Natural killer cell (primary cell): Measurements from ENCODE around the gene TMEM218. TPM values are rescaled to one million over a fixed set of nuclear protein-coding genes. Genes with fewer than 3 reads are reported as not detected.

Experiments
- ATAC-seq, 3 donors: fragments of 150-1000 bp in 2 of 3; fragments of 200-7000 bp in 1 of 3; cut with Tn5 transposase; 1 replicate in 1 of 3; 2 replicates in 2 of 3; pipeline ENCODE4 v1.10.0; 2021; ENCODE audit warnings: mild to moderate bottlenecking in 2 of 3, moderate library complexity in 2 of 3
- DNase-seq, 2 donors: peaks; one replicate each; pipeline versions ENCODE4 v3.0.0 to v3.0.0-alpha.2; 2013 to 2021; ENCODE audit warnings: mixed read lengths in 1 of 2
- H3K27ac ChIP-seq: one replicate; pipeline ENCODE4 v1.5.1; 2013; ENCODE audit warnings: mild to moderate bottlenecking, low read length
- H3K27me3 ChIP-seq: one replicate; pipeline ENCODE4 v1.6.1; 2013; ENCODE audit warnings: low read length; ENCODE audit not compliant: control insufficient read depth, insufficient read depth
- H3K36me3 ChIP-seq: one replicate; pipeline ENCODE4 v1.6.1; 2013; ENCODE audit warnings: low read length; ENCODE audit not compliant: control insufficient read depth, insufficient read depth
- H3K4me1 ChIP-seq: one replicate; pipeline ENCODE4 v1.6.1; 2013; ENCODE audit warnings: low read length; ENCODE audit not compliant: control insufficient read depth, insufficient read depth
- H3K4me3 ChIP-seq: one replicate; pipeline ENCODE4 v1.5.1; 2013; ENCODE audit warnings: low read length
- H3K9me3 ChIP-seq: one replicate; pipeline ENCODE4 v1.6.1; 2013; ENCODE audit warnings: low read length; ENCODE audit not compliant: control insufficient read depth, insufficient read depth
- H3K27ac Mint-ChIP-seq, 2 donors: one replicate each; pipeline ENCODE4 v1.8.0; 2022; ENCODE audit warnings: mild to moderate bottlenecking in 2 of 2, mixed read lengths in 2 of 2, moderate library complexity in 1 of 2
- H3K27me3 Mint-ChIP-seq, 2 donors: one replicate each; pipeline ENCODE4 v1.8.0; 2022; ENCODE audit warnings: low read depth in 2 of 2, mixed read lengths in 2 of 2
- H3K36me3 Mint-ChIP-seq: one replicate; pipeline ENCODE4 v1.8.0; 2022; ENCODE audit warnings: mixed read lengths
- H3K4me1 Mint-ChIP-seq, 2 donors: one replicate each; pipeline ENCODE4 v1.8.0; 2022; ENCODE audit warnings: mixed read lengths in 2 of 2
- H3K4me3 Mint-ChIP-seq: one replicate; pipeline ENCODE4 v1.8.0; 2022; ENCODE audit warnings: mild to moderate bottlenecking, moderate library complexity, mixed read lengths
- H3K9me3 Mint-ChIP-seq, 2 donors: one replicate each; pipeline ENCODE4 v1.8.0; 2022; ENCODE audit warnings: mixed read lengths in 2 of 2
- CTCF ChIP-seq: fragments of 200-600 bp; IDR thresholded peaks from one replicate; pipeline ENCODE4 v1.8.0; 2022; ENCODE audit warnings: antibody characterized with exemption
- WGBS: methylation state at CpG from one replicate; pipeline ENCODE4 v1.1.7; 2013; ENCODE audit warnings: missing lambda C conversion rate; ENCODE audit not compliant: insufficient coverage; 5-methylcytosine and 5-hydroxymethylcytosine counted together
- intact Hi-C: fragments of 100-400 bp; cut with micrococcal nuclease; formaldehyde crosslinking; loops from one replicate; pipeline ENCODE4 v1.14.2; 2022
- total RNA-seq, 4 donors: library from RNA; stranded (reverse); fragments of 120-200 nt in 1 of 4; gene quantifications; one replicate each; pipeline versions ENCODE4 v1.2.3 to v1.2.4, GENCODE V29; 2013 to 2022

TMEM218 gene
- 10 to 100 TPM; 10.0 to 14.2 (median 12.1) TPM for total RNA-seq
- total RNA-seq (2013) = 30.8 TPM

- Mint-ChIP-seq H3K4me3 (peak within 1 kb of the TSS; percentile 99), H3K4me1 (peaks cover 17 to 23% of the 10 kb centered on the region in 2 donors), H3K27me3 (peaks cover 0 to 9% of the 10 kb centered on the region in 2 donors), H3K36me3 (no peaks in the 10 kb centered on the region), H3K27ac (peak within 1 kb of the TSS; percentile 95 to 99), H3K9me3 (no peaks in the 10 kb centered on the region)
- no peaks in the 10 kb centered on the region for H3K27me3 ChIP-seq
- WGBS = 5% methylated on average over 49 of the region's 49 CpGs
- no peak for TF ChIP-seq CTCF
- H3K27ac ChIP-seq = peak within 1 kb of the TSS; percentile 84
- peak within 1 kb of the TSS; percentile 82 for H3K4me3 ChIP-seq
- H3K4me1 ChIP-seq = peaks cover 14% of the 10 kb centered on the region
- intact Hi-C loops = loop anchor here (1.0 to 10.0 kb wide), 4 partner anchors 49 to 483 kb away; partner anchors contain the start of genes CCDC15, SLC37A2 and STT3A
- ATAC-seq (peak; percentile 92 to 98 (median 95)), DNase-seq (peak; percentile 90 to 98)
- no peaks in the 10 kb centered on the region for H3K9me3 ChIP-seq
- H3K36me3 ChIP-seq = no peaks in the 10 kb centered on the region
Measured at GRCh38 chr11:125111343-125112207, at the start of gene TMEM218. TMEM218 (minus strand) TSS chr11:125111626; CDS start chr11:125102241, 9,385 bp downstream.

GRCh38 chr11:125157953-125158680, 46.7 kb upstream of the TMEM218 start:
- ATAC-seq (no peak), DNase-seq (no peak)
- Mint-ChIP-seq H3K27me3 (peaks cover 59 to 70% of the 10 kb centered on the region in 2 donors), H3K4me3 (no peak overlapping the region), H3K27ac (no peak overlapping the region), H3K36me3 (no peaks in the 10 kb centered on the region), H3K4me1 (no peaks in the 10 kb centered on the region), H3K9me3 (no peaks in the 10 kb centered on the region)
- H3K9me3 ChIP-seq = no peaks in the 10 kb centered on the region
- no peak overlapping the region for H3K4me3 ChIP-seq
- H3K36me3 ChIP-seq = no peaks in the 10 kb centered on the region
- H3K27ac ChIP-seq = no peak overlapping the region
- WGBS = 84% methylated on average over 10 of the region's 10 CpGs
- intact Hi-C loops = no loop called here
- H3K4me1 ChIP-seq = no peaks in the 10 kb centered on the region
- peaks cover 4% of the 10 kb centered on the region for H3K27me3 ChIP-seq
- TF ChIP-seq CTCF = no peak

GRCh38 chr11:125157118-125157733, 45.8 kb upstream of the TMEM218 start:
- ATAC-seq (no peak), DNase-seq (no peak)
- H3K36me3 ChIP-seq = no peaks in the 10 kb centered on the region
- no peaks in the 10 kb centered on the region for H3K4me1 Mint-ChIP-seq
- TF ChIP-seq CTCF = no peak
- no peaks in the 10 kb centered on the region for H3K27me3 ChIP-seq
- H3K27me3 Mint-ChIP-seq = peaks cover 52 to 62% of the 10 kb centered on the region in 2 donors
- no peaks in the 10 kb centered on the region for H3K9me3 Mint-ChIP-seq
- H3K9me3 ChIP-seq = no peaks in the 10 kb centered on the region
- H3K27ac ChIP-seq = no peak overlapping the region
- no peak overlapping the region for H3K27ac Mint-ChIP-seq
- intact Hi-C loops = no loop called here
- H3K4me1 ChIP-seq = no peaks in the 10 kb centered on the region
- H3K4me3 Mint-ChIP-seq = no peak overlapping the region
- no peak overlapping the region for H3K4me3 ChIP-seq
- 95% methylated on average over 3 of the region's 6 CpGs for WGBS
- no peaks in the 10 kb centered on the region for H3K36me3 Mint-ChIP-seq
